HG02588 (cell line): Measurements from ENCODE around the gene IGSF9B.

ENCODE experiments used
- ATAC-seq: cut with Tn5 transposase; IDR thresholded peaks from one replicate; pipeline ENCODE4 v1.9.1; 2021; ENCODE audit warnings: mild to moderate bottlenecking, moderate library complexity; ENCODE audit not compliant: unreplicated experiment

IGSF9B gene

DNA sequence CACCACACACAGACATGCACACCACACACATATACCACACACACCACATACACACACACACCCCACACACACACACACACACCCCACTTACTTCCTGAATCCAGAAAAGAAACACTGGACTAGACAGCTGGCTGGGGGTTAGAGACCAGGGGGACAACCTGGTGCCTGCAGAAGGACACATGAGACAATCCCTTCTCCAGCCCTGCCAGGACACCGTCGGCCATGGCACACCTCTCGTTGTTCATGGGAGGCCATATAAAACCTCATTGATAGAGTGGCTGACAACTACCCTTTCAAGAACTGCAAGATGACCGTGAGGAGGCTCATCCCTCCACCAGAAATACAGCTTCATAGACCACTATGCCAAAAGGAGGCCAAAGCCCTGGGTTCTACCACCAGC is 54.3 kb downstream of the IGSF9B start:
- ATAC-seq = no peak

DNA sequence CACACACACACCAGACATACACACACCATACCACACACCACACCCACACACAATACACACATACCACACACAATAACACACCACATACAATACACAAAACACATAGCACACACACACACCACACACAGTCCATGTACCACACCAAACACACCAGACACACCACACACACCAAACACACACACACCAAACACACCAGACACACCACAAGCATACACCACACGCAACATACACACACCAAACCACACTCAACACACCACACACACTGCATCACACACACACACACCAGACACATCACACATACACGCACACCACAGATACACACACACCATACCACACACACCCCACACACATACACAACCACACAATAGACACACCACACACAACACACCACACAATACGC is 54.8 kb downstream of the IGSF9B start:
- ATAC-seq = no peak

DNA sequence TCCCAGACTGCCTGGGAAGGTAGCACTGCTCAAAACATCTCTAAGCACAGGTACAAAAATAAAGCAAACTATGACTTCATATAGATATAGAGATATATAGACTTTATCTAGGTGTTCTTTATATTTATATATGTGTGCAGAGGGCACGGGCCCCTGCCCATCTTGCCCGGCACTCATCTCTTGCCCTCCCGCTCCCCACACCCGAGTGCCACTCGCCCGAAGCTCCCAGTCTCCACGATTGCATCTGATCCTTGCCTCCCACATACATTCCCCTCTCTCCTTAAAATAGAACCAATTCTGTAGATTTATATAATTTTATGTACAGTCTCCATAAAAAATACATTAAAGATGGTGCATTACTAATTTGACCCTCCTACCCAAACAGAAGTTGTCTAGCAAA is 55.5 kb downstream of the IGSF9B start:
- no peak for ATAC-seq

DNA sequence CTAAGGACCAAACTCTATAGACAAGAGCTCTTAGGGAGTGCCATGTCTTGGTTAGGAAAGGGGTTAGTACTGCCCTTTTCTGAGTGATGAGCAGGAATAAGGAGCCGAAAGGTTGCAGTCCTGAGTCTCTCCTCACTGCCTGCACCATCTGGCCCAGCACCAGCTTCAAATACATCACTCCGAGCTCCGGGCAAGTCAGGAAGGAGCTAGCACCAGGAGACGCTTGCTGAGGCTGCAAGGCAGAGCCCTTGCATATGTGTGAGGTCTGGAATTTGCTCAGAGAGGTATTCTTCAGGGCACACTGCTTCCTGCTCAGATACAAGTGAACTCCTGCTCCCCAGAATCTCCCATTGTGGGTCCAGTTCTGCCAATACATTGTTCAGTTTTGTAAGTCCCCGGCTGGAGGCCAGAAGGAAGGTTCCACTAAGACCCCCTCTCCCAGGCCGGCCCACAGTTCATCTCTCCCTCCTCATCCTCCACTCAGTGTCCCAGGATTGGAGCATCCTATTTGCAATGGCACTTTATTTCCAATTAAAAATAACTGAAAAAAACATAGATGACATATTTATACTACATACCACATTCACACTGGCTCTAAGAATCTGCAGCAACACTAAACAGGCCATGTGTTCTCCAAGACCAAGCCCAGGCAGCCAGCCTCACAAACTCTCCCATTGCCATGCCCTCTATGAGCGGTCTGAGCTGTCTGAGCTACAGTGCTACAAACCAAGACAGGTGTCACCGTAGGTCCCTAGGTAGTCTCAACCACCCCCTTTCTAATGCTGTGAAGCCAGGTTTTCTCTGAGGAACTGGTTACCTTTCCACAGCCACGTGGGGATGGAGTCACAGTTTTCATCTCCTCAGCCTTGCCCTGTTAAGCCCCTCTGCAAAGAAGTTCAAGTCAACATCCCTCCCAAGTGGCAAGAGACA is 56.3 kb downstream of the IGSF9B start:
- no peak for ATAC-seq

DNA sequence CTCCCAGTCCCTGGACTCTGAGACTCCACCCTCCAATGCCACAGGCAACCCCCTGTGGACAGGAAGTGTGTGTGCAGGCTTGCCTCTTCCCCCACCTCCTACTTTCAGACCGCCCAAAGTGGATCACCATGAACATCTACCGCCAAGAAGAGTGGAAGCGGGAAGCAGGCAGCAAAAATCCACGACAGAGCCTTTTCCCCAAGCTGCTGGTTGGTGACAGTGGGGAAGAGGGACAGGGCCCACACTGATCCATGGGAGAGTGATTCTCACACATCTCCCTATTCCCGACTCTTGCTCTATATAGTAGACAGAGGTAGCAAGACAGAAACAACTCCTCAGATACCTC is 58.0 kb downstream of the IGSF9B start:
- no peak for ATAC-seq

DNA sequence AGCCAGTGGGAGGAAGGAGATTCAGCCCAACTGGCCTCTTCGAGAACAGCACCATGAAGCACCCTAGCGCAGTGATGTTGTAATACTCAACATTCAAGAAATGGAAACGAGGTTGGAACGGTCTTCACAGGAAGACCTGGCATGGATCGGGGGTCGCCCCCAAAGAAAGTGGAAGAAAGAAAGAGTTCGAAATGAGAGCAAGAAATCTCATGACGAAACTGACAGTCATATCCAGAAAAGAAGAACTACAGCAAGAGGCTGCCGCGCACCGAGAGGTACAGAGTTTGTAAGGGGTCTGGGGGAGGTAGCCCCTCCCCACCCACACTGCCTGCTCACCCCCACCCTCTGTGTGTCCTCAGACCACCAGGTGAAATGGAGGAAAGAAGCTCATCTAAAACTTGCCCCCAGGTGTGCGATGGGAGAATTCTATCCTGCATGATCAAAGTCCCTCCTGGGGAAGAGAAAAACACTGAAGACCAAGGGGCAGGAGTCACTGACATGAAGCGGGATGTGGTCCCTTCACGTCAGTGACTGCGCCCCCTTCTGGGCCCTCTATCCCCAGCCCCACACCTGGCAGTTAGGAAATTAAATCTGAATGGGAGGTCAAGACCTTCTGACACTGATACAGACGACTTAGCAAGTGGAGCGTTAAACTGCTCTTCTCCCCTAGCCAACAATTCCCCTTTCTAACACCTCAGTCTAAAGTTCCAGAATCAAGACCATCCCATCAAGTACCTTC is 58.6 kb downstream of the IGSF9B start:
- no peak for ATAC-seq

DNA sequence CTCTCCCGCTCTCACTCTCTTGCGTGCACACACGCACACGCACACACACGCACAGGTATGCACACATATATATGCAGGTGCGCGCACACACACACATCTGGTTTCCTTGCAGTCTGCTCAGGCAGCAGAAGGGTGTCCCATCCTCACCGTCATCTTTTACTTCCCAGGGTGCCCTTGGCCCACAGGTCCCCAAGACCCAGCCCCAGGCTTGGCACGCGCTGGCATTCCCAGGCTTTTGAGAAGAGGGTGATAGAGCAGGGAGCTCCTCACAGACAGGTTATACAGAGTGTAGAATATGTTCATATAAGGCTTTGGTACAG is 59.5 kb downstream of the IGSF9B start:
- ATAC-seq = no peak

DNA sequence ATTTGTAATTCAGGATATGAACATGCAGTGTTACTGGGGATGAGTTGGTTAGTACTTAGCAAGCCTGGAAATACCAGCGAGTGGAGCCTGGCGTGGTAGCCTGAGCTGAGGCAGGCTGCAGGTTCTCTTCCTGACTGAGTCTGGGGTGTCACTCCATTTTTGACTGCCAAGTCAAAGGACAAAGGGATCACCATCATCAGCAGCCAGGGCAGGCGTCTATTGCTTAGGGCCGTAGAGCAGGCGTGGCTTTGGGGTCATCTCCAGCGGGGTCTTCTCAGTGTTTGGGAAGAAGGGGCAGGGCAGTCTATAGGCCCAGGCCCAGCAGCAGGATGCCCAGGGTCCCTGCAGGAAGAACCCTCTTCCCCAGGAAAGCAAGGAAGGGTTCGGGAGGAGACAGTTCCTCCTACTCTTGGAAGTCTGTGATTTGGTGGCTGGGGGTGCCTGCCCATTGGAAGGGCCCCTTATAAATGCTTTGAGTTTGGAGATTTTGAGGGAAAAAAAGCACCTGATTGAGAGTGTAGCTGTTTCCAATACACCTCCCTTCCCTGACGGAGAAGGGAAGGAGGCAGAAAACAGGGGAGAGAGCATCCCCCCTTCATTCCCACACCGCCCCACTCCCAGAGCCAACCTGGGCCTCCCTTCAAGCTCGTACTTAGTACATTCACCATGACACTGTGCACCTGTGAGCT is 60.0 kb downstream of the IGSF9B start:
- ATAC-seq = no peak

DNA sequence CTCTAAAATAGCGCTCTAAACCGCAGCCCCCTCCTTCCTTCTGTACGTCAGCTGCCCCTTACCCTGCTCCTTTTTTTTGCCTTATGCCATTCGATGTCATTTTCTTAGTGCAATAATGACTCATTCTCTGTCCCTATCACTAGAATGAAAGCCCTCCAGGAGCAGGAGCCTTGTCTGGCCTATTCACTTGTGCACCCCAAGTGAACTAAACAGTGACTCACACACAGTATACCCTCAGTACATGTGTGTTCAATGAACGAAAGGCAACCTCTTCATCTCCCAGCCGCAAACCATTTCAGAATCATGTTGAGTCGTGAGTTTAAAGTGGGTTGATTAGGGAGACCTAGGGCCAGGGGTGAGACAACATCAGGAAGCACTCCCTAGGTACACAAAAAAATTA is 60.7 kb downstream of the IGSF9B start:
- ATAC-seq = no peak

DNA sequence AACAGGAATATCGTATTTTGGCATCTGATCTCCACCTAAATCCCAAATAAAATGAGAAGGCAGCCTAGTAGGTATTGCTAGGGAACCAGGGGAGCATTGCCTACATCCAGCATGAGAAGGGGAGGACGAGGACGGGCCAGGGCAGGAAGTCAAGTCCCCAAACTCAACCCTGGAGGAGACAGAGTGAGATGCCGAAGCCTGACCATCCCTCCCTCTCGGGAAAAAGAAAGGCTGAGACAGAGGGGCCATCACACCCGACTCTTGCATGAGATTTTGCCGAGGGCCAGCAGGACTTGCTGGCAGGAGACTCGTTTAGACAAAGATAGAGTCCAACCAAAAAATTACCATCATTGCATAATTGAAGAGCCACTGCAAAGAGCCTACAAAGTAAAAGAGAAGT is 61.2 kb downstream of the IGSF9B start:
- ATAC-seq = peak; percentile 10

DNA sequence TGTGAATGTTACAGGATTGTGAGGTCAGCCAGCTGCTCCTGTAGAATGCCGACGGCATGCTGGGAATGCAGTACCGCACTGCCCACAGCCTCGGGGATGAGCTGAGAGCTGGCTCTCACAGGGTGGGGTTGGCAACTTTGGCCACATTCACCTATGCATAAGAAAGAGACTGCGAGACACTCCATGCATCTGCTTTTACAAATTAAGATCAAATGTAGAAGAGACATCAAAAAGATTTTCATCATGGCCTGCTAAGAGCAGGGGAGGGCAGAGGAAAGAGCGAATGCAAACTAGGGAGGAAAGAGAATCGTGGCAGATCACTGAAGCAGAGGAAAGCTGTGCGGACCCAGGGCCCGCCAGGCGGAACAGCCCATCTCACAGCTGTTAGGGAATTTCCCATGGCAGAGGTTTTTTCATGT is 61.7 kb downstream of the IGSF9B start:
- peak; percentile 65 for ATAC-seq

DNA sequence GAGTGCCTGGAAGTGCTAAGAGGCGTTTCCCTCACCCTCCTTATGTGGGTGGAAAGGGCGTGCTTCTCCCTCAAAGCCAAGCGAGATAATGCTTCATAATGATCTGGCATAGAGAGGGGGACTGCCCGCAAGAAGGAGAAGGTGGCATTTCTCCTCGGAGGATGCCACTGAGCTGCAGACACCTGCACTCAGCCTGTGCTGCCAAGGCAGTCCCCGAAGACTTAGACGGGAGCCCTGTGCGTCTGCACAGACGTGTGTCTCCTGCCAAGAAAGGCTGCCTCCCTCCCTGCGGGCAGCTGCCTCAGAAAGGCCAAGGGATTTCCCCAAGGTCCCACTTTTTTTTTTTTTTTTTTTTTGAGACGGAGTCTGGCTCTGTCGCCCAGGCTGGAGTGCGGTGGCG is 63.4 kb downstream of the IGSF9B start:
- ATAC-seq = no peak

DNA sequence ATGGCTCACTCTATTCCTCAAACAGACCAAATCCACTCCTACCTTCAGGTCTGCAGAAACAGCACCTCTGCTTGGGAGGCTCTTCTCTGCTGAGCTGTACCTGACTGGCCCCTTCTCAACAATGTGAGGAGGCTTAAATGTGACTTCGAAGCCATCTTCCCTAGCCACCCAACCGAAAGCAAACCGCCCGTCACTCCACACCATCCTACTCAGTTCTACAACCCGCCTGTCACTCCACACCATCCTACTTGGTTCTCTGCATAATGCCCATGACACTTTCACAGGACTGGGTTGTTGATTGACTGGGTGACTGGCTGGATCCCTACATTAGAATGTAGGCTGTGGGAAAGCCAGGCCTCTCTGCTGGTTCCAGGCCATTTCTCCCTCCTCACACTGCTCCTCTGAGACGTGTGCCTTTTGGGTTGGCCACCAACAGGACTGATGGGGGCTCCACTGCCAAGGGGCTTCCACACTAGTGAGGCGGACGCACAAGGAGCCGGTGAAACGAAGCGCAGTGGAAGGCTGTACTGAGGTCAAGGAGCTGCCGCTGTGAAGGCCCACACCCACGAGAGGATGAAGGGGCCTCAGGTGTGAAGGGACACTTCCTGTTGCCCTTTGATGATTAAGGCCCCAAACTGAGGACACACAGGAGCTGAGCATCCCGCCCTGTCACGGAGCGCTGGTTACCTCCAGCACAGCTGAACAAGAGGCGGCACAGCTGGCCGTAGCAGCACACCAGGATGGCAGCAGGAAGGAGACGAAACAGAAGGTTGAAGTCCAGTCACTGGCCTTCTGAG is 64.0 kb downstream of the IGSF9B start:
- ATAC-seq = no peak

DNA sequence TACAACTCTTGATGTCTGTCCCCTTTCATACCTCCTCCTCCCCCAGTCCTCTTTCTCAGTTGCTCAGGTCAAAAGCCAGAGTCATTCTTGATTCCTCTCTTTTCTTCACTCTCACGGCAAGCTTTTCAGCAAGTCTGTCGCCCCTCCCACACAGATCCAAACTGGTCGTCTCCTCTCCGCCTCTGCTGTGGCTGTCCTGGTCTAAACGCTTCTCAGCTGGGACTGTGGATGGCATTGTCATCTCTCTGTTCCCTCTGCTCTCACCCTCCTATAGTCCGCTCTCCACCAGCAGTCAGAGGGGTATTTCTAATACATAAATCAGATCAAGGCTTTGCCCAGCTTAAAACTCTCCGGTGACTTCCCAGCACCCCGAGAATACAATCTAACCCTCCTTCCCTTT is 64.6 kb downstream of the IGSF9B start:
- ATAC-seq = no peak

DNA sequence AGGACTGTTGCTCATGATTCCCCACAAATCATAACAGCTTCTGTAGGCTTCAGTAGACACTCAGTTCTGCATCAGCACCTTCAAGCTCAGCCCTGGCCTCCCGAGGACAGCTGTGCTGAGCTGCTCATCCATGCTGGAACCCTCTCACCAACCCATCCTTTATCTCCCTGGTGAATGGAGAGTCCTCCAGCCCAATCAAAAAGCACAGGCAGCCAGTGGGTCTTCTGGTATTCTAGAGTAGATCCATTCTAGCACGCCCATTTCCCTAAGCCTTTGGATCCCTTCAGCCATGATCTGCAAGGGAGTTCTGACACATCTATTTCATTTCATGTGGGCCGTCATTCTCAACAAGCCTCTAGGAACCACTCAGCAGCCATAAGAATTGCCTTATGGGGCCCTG is 66.9 kb downstream of the IGSF9B start:
- ATAC-seq = no peak

DNA sequence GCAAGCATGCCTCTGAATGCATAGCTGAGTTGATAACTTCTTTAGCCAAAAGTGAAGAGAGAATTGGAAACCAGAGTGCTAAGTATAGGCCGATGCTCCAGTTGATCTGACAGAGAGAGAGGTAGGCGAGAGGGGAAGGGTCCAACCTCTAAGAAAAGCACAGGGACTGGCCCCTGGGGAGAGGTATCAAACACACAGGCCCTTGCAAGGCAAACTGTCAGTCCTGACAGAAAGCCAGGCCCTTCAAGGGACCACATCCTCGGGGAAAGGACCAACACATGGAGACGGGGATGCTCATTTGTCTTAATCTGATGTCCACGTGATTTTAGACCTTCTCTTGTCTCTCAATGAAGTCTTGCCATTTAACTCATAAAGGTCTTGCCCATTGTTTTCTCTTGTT is 67.6 kb downstream of the IGSF9B start:
- no peak for ATAC-seq

DNA sequence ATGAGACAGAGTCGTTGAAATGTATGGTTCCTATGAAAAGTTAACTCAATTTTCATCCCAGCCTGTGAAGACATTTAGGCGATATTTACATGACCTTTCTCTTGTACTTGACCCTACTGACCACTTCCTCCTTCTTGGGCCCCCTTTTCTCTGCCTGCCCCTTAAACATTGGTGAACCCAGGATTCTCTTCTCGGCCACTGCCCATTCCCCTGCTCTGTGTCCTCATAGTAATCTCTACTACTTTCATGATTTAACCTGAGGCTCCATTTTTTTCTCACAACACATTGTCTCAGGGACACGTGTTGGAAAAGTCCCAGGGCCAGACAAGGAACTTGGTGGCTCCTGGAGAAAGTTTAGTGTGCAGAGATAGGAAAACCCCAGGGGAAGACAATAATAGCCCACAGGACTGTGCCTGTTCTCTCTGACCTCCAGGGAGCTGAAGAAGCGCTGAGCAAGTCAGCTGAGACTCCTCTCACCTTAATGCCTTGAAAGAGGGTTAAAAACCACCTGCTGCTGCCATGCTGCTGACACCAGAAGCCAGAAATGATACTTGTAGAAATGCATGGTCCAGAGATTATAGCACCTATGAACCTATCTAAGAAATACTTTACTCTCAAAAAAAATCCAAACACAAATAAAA is 69.0 kb downstream of the IGSF9B start:
- ATAC-seq = no peak

DNA sequence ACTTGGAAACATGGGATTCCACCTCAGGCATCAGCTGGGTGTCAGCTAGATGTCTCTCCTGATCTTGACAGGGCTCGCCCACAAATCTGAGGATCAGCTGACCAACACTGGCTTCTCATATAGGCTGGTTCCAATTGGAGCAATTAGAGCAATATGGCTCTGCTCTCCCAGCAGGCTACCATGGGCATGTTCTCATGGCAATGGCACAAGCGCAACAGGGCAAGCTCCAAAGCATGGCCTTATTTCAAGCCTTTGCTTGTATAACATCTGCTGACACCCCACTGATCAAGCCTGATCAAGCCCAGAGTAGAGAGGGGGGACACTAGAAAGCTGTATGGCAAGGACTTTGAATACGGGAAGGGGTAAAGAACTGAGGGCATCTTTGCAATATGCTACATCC is 70.7 kb downstream of the IGSF9B start:
- no peak for ATAC-seq

DNA sequence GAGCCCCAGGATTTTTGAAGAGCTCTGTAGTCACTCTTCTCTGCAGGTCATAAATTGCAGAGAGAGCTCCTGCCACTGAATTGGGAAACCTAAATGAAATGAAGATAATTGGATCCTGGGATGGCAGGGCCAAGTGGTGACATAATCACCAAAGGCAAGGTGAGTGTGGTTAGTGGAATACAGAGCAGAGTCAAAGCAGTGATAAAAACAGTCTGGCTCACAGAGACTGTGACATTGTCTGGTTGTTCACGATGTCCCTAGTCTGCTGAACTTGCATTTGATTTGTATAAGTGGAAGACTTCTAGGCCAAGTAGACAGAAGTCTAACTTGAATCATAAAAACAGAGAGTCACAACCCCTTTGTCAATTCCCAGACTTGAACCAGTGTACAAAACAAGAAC is 84.6 kb downstream of the IGSF9B start:
- no peak for ATAC-seq

DNA sequence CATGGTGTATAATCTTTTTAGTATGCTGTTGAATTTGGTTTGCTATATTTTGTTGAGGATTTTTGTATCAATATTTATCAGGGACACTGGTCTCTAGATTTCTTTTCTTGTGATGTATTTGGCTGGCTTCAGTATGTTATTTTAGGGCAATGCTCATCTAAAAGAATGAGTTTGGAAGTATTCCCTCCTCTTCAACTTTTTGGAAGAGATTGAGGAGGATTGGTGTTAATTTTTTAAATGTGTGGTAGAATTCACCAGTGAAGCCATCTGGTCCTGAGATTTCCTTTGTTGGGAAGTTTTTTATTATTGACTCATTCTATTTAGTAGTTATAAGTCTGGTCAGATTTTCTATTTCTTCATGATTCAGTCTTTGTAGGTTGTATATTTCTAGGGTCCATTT is 89.3 kb downstream of the IGSF9B start:
- ATAC-seq = no peak

DNA sequence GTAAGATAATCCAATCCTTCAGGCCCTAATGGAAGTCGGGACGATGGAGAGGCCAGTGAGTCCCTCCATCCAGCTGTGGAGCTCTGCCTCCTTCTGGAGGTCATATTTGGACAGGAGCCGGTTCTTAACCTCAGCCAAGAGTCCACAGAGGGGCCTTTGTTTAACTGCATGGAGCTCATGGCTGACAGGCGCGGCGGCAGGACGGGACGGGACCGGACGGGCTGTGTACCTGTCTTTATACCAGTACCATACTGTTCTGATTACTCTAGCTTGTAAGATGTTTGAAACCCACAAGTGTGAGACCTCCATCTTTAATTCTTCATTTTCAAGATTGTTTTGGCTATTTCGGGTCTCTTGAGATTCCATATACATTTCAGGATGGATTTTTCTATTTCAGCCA is 91.3 kb downstream of the IGSF9B start:
- ATAC-seq = no peak
